A549 treated with ZK216348 at 1 μM for 4 hours (cell line): ENCODE data around the gene TNFSF8. TPM values are rescaled to one million over a fixed set of nuclear protein-coding genes. Genes with fewer than 3 reads are reported as not detected.

ENCODE experiments used
- total RNA-seq: library from RNA; stranded (reverse); fragments of 200-300 nt; extraction: Qiagen RNA extraction; gene quantifications from 5 replicates; pipeline ENCODE4 v1.2.3, GENCODE V29; 2022; ENCODE audit warnings: low read depth

The TNFSF8 gene, protein sequence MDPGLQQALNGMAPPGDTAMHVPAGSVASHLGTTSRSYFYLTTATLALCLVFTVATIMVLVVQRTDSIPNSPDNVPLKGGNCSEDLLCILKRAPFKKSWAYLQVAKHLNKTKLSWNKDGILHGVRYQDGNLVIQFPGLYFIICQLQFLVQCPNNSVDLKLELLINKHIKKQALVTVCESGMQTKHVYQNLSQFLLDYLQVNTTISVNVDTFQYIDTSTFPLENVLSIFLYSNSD
- total RNA-seq: not detected in 5 replicates

GRCh38 chr9:114930056-114930812 lies at the start of gene TNFSF8:
TSS of gene TNFSF8 (minus strand) at chr9:114930591. CDS start at chr9:114930303, 288 bp downstream.

Other genes starting within 250 kb of the TNFSF8 start
- gene TEX48, start 248.4 kb downstream of the TNFSF8 start, total RNA-seq: not detected in 5 replicates
- 0.05 to 0.25 TPM (median 0.16 TPM) in 5 replicates for gene TNFSF15, start 124.6 kb downstream of the TNFSF8 start, total RNA-seq
- gene TNC, start 187.6 kb upstream of the TNFSF8 start, total RNA-seq: 0.59 to 2.3 TPM (median 1.0 TPM) in 5 replicates